GM18867 (cell line): ENCODE measurements around the gene TENM4.
"Not testable (repeated sequence)": the region's sequence is repeated elsewhere in the genome, so short reads cannot be mapped to it uniquely, and the experiment has no call there.

Source experiments
- ATAC-seq: cut with Tn5 transposase; IDR thresholded peaks from one replicate; pipeline ENCODE4 v1.9.1; 2021; ENCODE audit warnings: mild to moderate bottlenecking, moderate library complexity; ENCODE audit not compliant: unreplicated experiment

TENM4 gene

DNA sequence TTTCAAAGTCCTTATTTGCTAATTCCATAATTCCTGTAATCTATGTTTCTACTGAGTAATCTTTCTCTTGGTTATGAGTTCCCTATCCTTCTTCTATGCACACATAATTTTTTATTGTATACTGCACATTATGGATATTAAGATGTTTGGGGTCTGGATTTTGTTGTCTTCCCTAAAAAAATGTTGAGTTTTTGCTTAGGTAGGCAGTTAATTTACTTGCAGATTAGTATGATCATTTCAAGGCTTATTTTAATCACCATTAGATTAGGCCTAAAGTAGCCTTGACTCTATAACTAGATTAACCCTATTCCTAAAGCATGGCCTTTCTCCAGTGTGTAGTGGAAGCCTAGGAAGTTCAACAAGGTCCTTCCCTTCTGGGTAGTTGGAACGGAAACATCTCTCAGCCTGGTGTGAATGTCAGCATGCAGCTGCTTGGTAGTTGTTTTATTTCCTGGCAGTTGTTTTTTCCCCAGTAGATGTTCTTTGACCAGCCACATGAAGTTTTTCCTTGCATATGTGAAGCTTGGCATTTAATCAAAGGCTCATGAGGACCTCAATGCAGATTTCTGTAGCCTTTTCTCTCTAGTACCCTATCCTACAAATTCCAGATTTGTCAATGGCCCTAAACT is 446.9 kb downstream of the TENM4 start:
- no peak for ATAC-seq

DNA sequence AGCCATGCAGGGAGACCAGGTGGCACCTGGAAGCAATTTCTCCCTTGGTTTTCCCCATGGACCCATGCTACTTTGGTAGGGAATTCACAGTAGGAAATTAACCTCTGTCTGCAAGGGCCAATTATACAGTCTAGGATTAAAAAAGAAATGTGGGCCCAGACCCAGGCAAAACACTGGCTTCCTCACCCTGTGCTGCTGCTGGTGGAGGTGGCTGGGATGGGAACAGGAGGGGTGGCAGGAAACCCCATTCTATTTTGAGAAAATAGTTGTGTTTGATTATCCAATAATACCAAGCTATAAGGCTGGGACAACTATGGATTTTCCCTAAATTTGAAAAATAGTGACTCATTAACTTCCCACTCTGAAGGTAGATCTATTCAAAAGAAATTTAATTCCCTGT is 449.1 kb downstream of the TENM4 start:
- ATAC-seq = no peak

DNA sequence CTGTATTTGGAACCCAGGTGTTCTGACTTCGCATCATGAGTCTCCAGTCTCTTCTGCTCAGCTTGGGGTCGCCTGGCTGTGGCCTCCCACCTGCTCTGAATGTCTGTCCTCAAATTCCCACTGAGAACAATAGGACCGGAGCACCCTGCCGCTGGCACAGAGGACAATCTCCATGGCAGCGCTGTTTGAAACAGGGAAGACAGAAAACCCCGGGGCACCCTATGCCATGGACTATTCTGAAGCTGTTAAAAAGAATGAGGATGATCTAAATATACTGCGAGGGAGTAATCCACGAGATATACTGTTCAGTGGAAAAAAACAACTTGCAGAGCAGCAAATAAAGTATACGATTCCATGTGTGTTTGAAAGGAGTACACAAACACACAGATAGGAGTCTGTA is 450.6 kb downstream of the TENM4 start:
- no peak for ATAC-seq

DNA sequence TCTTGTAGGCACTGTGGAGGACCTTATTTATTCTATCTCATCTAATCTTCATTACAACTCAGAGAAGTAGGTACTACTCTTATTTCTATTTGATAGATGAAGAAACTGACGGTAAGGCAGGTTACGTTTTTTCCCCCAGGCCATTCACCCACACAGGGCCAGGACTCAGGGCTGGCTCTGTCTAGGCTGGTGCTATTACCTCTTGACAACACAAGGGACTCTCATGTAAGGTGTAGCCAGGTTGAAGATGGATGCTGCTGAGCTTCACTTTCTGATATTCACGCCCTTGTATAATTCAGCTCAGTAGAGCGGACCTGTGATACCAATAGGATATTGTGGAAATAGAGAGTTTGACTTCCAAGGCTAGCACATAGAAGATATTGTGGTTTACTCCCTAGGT is 453.1 kb downstream of the TENM4 start:
- ATAC-seq = no peak

DNA sequence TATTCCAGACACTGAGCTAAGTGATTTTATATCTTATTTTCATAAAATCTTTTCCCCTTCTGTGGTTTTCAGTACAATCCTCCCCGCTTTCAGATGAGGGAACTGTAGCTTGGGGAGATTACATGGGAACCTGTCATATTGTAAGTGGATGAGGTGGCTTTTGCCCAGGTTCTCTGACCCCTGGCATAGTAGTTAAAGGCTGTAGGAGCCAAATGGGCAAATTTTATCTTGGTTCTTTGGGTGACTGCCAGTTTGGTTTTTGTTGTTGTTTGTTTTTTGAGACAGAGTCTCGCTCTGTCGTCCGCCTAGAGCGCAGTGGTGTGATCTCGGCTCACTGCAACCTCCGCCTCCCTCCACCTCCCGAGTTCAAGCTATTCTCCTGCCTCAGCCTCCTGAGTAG is 454.5 kb downstream of the TENM4 start:
- ATAC-seq = no peak

DNA sequence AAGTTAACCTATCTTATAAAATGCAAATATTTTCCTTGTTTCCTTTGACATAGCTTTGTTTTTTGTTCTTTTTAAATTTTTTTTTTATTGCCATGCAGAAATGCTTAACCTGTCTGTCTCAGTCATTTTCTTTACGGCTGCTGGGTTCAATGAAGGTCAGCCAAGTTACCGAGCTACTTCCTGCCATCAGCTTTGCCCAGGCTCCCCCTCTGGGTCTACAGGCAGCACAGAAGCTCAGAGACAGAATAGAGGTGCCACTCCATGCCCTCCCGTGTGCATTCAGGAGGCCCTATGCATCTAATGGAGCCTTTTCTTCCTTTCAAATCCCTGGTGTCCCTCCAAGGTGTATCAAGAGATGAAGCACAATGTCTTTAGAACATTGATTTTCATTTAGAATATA is 455.2 kb downstream of the TENM4 start:
- ATAC-seq = no peak

DNA sequence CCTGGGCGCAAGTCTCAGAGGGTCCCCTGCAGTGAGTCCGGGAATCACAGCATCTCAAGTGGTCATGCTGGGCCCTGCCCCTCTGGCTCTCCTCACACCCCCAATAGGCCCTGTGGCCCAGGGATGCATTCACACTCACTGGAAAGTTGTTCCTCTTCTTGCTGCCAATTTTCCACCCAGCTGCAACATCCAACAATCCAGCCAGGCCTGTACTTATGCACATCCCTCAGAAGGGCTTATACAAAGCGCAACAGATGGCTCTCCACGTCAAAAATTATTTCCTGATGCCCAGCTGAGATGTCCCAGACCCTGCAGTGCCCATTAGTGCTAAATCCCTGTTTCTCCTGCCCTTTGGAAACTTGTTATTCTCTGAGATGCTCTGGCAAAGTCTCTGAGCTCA is 458.4 kb downstream of the TENM4 start:
- ATAC-seq = no peak

DNA sequence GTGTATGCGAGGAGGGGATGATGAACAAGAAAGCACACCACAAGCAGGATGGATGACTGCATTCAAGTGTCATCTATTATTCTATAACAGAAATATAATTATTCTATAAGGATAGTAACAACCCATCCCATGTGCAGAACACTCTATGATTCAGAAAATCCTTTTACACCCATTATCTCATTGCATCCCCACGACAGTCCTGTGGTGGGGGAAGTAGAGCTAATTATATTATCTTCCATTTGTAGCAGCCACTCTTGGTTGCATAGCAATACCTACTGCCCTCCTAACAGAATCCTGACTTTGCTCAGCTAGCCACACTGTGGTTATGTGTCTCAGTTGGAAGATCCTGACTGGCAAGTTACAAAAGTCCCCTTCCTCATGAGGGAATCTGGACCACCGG is 459.7 kb downstream of the TENM4 start:
- ATAC-seq = no peak

DNA sequence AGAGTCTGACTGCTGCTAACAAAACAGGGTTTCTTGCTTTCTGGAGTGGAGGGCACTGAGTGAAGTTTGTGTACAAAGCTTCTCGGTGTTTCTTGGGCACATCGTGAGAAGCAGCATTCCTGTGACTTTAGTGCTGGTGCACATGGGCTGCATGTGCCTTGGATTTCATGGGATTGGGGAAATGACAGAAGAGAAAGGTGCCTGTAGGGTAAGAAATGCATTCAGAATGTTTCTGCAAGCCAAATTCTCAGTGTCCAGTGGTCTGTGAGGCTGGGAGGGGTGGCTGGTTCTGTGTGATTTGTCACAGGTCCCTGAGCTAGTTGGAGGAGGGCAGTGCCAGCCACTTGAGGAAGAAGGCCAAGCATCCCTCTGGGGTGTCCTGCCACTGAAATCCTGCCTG is 462.0 kb downstream of the TENM4 start:
- ATAC-seq = no peak

DNA sequence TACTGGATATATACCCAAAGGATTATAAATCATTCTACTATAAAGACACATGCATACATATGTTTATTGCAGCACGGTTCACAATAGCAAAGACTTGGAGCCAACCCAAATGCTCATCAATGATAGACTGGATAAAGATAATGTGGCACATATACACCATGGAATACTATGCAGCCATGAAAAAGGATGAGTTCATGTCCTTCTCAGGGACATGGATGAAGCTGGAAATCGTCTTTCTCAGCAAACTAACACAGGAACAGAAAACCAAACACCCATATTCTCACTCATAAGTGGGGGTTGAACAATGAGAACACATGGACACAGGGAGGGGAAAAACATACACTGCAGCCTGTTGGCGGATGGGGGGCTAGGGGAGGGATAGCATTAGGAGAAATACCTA is 463.0 kb downstream of the TENM4 start:
- not testable (repeated sequence) for ATAC-seq

DNA sequence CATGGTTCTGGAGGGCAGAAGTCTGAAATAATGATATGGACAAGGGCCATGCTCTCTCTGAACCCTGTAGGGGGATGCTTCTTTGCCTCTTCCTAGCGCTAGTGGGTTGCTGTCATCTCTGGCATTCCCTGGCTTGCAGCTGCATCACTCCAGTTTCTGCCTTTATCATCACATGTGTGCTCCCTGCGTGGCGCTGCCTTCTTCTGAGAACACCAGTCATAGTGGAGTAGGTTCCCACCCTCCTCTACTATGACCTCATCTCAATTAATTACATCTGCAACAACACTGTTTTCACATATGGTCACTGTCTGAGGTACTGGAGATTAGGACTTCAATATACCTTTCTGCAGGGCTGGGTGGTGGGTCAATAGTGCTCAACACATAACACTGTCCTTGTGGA is 463.8 kb downstream of the TENM4 start:
- ATAC-seq = no peak

DNA sequence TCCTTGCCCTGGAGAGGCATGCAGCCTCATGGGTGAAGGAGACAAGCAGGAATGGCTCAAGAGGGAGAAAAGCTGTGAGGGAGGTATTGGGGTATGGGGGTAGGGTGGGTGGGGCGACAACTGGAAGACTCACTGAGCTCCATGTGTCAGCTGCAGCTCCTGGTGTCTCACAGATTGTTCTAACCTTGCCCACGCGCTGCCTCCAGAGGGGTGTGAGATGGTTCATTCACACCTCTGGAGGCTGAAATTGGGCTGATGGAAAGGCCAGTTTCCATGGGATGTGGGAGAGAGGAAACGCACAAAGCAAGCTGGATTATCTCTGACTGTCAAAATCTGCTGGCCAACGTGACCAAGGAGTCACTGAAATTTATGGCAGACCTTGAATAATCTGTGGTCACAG is 465.7 kb downstream of the TENM4 start:
- ATAC-seq = no peak

DNA sequence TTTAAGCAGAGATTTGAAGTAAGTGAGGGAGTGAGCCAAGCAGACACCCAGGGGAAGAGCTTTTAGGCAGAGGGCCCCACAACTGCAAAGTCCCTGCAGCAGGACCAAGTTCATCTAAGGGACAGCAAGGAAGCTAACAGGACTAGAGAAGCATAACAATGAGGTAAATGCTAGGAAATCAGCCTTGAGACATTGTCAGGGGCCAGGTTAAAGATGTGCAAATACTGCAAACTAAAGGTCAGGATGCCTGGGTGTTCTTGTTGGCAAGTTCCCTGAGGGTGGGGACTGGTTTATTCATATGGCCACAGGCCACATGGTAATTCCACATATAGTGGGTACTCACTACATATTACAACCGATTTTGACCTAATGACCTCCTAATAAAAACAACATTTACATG is 467.0 kb downstream of the TENM4 start:
- no peak for ATAC-seq

DNA sequence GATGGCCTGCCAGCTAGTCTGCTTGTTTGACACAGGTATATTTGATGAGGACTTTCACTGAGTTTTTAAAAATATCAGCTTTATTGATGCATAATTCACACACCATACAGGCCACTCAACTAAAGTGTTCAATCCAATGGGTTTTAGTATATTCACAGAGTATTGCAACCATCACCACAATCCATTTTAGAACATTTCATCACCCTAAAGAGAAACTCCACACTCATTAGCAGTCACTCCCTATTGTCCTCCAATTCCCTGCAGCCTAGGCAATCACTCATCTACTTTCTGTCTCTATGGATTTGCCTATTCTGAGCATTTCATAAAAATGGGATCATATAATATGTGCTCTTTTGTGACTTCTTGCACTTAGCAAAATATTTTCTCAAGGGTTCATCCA is 468.2 kb downstream of the TENM4 start:
- ATAC-seq = no peak

DNA sequence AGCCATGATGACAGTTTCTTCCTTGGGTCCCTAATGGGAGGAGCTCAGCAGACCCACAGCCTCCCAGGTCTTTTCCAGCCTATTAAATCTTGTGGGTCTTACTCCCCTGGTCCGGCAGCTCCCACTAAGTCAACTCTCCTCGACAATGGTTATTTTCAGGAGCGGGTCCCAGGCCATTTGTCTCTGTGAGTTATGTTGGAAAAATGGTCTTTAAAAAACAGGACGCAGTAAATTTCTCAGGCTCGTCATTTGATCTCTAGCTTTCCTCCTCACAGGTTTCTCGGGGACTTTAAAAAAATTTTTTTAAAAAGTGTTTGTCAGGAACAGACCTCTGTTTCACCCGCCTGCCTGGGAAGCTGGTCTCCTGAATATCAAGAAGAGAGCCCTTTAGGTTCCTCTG is 468.7 kb downstream of the TENM4 start:
- ATAC-seq = no peak

DNA sequence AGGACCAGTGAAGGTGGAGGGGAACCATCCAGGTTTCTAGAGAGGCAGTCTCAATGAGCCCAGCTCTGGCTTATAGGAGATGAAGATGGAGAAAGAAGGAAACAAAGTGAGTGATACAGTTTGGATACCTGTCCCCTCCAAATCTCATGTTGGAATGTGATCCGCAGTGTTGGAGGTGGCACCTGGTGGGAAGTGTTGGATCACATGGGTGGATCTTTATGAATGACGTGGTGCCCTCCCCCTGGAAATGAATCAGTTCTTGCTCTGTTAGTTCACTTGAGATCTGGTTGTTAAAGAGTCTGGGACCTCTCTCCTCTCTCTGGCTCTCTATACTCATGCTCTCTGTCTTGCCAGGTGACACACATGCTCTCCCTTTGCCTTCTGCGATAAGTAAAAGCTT is 473.0 kb downstream of the TENM4 start:
- ATAC-seq = no peak

DNA sequence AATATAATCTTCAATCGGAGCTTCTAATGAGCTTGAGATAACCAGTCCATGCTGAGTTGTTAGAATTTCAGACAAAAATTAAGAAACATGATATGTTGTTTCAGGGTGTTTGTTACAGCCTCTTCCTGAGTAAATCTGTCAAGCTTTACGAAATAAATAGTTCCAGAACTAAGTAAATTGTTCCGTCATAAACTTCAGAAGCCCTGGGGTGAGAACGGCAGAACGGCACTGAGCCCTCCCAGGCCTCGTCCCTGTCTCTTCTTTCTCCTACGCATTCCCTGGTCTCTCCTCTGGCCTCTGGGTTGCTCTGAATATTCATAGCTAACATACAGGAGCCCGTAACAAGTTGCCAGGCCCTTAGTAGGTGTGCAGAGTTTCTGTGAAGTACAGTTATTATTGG is 475.4 kb downstream of the TENM4 start:
- ATAC-seq = no peak

DNA sequence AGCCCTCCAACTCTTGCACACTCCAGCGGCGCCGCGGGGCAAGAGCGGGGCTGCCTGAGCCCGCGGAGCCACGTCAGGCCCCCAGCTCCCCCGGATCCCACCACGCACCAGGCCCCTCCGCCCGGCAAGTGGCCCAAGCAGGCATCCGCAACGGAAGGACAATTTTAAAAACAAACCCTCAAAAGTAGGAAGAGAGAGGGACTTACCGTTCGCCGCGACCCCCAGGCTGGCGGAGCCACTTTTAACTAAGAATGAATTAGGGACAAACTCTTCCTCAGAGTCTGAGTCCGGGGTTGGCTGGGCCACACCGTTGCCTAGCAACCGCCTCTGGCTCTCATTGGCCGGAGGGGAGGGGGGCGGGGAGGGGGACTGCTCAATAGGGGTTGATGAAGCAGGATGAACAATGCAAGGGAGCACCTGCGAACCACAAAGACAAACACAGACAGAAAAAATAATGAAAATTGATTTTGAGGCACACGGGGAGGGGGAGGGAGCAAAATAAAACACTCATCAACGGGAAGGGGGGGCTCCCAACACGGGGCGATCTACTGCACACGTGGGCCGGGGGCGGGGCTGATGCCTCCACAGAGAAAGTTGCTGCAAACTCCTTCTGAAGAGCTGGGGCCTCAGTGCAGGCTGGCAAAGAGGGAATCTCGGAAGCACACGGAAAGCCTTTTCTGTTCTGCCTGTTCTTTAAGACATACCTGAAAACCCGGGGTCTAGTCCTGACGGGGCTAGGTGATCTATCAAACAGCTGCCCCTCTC is 478.7 kb downstream of the TENM4 start:
- ATAC-seq = no peak

DNA sequence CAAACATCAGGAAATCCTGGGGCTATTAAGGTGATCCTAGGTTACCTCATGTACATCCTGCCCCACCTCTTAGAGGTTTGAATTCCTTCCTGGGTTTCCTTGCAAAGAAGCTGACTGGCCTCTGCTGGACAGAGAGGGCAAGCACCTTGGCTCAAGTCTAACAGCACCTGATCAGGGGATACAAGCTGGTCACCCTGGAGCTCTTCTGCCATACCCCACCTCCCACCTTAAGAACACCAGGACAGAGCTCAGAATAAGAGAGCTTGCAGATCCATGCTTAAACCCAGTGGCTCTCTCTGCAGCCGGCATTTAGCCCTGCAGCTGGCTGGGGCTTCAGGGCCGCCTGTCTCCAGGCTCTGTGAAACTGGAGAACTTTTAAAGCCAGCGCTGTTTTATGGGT is 479.6 kb downstream of the TENM4 start:
- ATAC-seq = no peak

DNA sequence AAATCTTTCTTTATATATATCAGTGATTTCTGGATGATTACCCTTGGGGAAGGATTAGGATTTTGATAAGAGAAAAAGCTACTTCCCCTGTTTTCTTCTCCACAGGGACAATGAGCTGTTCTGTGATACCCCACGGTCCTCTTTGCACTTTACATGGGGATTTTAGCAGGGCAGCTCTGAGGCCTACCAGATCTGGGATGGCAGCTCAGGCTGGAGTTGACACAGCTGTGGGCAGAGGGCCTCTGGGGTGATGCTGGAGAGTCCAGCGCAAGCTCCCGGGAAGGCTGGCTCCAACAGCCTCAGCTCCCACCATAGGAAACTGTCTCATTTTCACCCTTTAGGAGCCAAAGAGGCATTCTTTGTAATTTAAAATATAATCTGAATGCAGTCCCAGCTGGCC is 482.4 kb downstream of the TENM4 start:
- ATAC-seq = no peak

DNA sequence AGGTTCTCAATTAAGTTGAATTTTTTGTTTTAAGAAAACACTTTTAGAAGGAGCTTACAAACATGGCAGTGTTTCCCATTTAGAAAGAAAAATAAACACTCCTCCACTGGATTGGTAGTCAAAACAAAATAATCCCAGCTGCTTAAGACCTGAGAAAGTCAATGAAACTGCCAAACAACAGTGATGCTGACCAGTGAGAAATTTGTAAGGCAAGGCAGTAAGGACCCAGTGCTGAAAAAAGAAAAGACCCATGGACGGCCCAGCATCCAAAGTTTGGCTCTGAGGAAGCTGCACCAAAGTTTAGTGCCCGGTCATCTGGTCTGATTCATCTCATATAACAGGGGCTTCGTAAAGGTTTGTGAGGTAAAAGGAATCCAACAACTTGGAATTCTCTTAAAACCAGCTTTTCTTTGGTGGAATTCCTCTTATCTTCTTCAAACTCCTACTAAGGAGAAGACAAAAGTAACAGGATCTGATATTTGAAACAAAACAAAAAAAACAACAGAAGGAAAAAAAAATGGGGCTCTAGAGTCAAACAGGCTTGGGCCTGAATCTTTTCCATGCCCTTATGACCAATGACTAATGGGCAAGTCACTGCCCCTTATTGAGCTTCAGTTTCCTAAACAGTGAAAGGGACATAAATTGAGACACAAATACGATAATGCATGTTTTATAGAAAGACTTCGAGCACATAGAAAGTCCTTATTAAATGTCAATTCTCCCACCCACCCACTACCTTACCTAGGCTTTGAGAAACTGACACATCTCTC is 483.2 kb downstream of the TENM4 start:
- no peak for ATAC-seq

DNA sequence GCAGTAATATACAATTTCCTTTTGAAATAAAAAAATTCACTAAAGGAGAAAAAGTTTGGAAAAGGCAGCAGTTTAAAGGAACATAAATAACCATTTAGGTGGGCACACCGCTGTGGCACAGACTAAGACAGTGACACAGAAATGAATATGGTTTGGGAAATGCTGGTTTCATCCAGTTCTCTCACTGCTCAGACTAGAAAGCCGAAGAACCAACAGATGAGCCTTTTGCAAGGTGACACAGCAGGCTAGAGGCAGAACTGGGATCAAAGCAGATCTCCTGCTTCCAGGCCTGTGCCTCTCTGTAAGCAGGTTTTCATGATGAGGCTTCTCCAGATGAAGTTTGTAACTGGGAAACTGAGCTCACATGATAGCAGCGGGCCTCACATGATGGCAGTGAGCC is 486.1 kb downstream of the TENM4 start:
- ATAC-seq = no peak
